Measurements from ENCODE around the gene ATP2B1.

ATP2B1 gene

GRCh38 chr12:89597770-89598169 lies 110.9 kb downstream of the ATP2B1 start:
- DNase-seq (ENCODE audit: low read depth in 3 of 3, low spot score in 1 of 3) = no peak

- DNase-seq (ENCODE audit: low read depth in 3 of 3, low spot score in 1 of 3) = no peak
Observed at GRCh38 chr12:89597210-89597609, 111.4 kb downstream of the ATP2B1 start.

- no peak for DNase-seq (ENCODE audit: low read depth in 3 of 3, low spot score in 1 of 3)
Observed at GRCh38 chr12:89593873-89594272, 114.8 kb downstream of the ATP2B1 start.

GRCh38 chr12:89593233-89593632 lies 115.4 kb downstream of the ATP2B1 start:
- no peak for DNase-seq (ENCODE audit: low read depth in 3 of 3, low spot score in 1 of 3)

GRCh38 chr12:89589753-89590152 lies 118.9 kb downstream of the ATP2B1 start:
- no peak for DNase-seq (ENCODE audit: low read depth in 3 of 3, low spot score in 1 of 3)

- DNase-seq (ENCODE audit: low read depth in 3 of 3, low spot score in 1 of 3) = no peak
Observed at GRCh38 chr12:89578499-89578898, 130.1 kb downstream of the ATP2B1 start.

GRCh38 chr12:89576572-89577220 lies 131.9 kb downstream of the ATP2B1 start:
- no peak for DNase-seq (ENCODE audit: low read depth in 3 of 3, low spot score in 1 of 3)

- no peak for DNase-seq (ENCODE audit: low read depth in 3 of 3, low spot score in 1 of 3)
Observed at GRCh38 chr12:89575374-89575773, 133.3 kb downstream of the ATP2B1 start.

- DNase-seq (ENCODE audit: low read depth in 3 of 3, low spot score in 1 of 3) = no peak
Observed at GRCh38 chr12:89574736-89575208, 133.9 kb downstream of the ATP2B1 start.

GRCh38 chr12:89573051-89573810 lies 135.4 kb downstream of the ATP2B1 start:
- DNase-seq (ENCODE audit: low read depth in 3 of 3, low spot score in 1 of 3) = no peak

- no peak for DNase-seq (ENCODE audit: low read depth in 3 of 3, low spot score in 1 of 3)
Observed at GRCh38 chr12:89571491-89572195, 137.0 kb downstream of the ATP2B1 start.

GRCh38 chr12:89568484-89568883 lies 140.2 kb downstream of the ATP2B1 start:
- no peak for DNase-seq (ENCODE audit: low read depth in 3 of 3, low spot score in 1 of 3)

- no peak for DNase-seq (ENCODE audit: low read depth in 3 of 3, low spot score in 1 of 3)
Observed at GRCh38 chr12:89567691-89568239, 140.9 kb downstream of the ATP2B1 start.

- no peak for DNase-seq (ENCODE audit: low read depth in 3 of 3, low spot score in 1 of 3)
Observed at GRCh38 chr12:89566615-89567014, 142.0 kb downstream of the ATP2B1 start.

GRCh38 chr12:89565002-89565401 lies 143.6 kb downstream of the ATP2B1 start:
- DNase-seq (ENCODE audit: low read depth in 3 of 3, low spot score in 1 of 3) = no peak

GRCh38 chr12:89559753-89560152 lies 148.9 kb downstream of the ATP2B1 start:
- DNase-seq (ENCODE audit: low read depth in 3 of 3, low spot score in 1 of 3) = no peak

- DNase-seq (ENCODE audit: low read depth in 3 of 3, low spot score in 1 of 3) = no peak
Observed at GRCh38 chr12:89556976-89557375, 151.7 kb downstream of the ATP2B1 start.

GRCh38 chr12:89552376-89552775 lies 156.3 kb downstream of the ATP2B1 start:
- DNase-seq (ENCODE audit: low read depth in 3 of 3, low spot score in 1 of 3) = no peak

- no peak for DNase-seq (ENCODE audit: low read depth in 3 of 3, low spot score in 1 of 3)
Observed at GRCh38 chr12:89551747-89552146, 156.9 kb downstream of the ATP2B1 start.

- DNase-seq (ENCODE audit: low read depth in 3 of 3, low spot score in 1 of 3) = no peak
Observed at GRCh38 chr12:89547101-89547500, 161.5 kb downstream of the ATP2B1 start.

- DNase-seq (ENCODE audit: low read depth in 3 of 3, low spot score in 1 of 3) = no peak
Observed at GRCh38 chr12:89546151-89546550, 162.5 kb downstream of the ATP2B1 start.
